Measurements from ENCODE around the gene SECISBP2L.

- TF ChIP-seq ISL1 (CRISPR knock-in tag; IDR thresholded peaks at IDR 0.05) (no peak), BACH2 (CRISPR knock-in tag; IDR thresholded peaks at IDR 0.05; ENCODE audit: borderline replicate concordance) (no peak), ZNF565 (CRISPR knock-in tag; conservative IDR thresholded peaks at IDR 0.05; ENCODE audit: low read depth) (no peak), ZC3H10 (CRISPR knock-in tag; IDR thresholded peaks at IDR 0.05) (no peak)
- TF ChIP-seq, protein P1, sequence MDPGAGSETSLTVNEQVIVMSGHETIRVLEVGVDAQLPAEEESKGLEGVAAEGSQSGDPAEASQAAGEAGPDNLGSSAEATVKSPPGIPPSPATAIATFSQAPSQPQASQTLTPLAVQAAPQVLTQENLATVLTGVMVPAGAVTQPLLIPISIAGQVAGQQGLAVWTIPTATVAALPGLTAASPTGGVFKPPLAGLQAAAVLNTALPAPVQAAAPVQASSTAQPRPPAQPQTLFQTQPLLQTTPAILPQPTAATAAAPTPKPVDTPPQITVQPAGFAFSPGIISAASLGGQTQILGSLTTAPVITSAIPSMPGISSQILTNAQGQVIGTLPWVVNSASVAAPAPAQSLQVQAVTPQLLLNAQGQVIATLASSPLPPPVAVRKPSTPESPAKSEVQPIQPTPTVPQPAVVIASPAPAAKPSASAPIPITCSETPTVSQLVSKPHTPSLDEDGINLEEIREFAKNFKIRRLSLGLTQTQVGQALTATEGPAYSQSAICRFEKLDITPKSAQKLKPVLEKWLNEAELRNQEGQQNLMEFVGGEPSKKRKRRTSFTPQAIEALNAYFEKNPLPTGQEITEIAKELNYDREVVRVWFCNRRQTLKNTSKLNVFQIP (CRISPR knock-in tag; IDR thresholded peaks at IDR 0.05; ENCODE audit: borderline replicate concordance, low read depth), result no peak
- TF ChIP-seq, protein P2, sequence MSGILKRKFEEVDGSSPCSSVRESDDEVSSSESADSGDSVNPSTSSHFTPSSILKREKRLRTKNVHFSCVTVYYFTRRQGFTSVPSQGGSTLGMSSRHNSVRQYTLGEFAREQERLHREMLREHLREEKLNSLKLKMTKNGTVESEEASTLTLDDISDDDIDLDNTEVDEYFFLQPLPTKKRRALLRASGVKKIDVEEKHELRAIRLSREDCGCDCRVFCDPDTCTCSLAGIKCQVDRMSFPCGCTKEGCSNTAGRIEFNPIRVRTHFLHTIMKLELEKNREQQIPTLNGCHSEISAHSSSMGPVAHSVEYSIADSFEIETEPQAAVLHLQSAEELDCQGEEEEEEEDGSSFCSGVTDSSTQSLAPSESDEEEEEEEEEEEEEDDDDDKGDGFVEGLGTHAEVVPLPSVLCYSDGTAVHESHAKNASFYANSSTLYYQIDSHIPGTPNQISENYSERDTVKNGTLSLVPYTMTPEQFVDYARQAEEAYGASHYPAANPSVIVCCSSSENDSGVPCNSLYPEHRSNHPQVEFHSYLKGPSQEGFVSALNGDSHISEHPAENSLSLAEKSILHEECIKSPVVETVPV (CRISPR knock-in tag; IDR thresholded peaks at IDR 0.05), result no peak
- TF ChIP-seq, protein P3, sequence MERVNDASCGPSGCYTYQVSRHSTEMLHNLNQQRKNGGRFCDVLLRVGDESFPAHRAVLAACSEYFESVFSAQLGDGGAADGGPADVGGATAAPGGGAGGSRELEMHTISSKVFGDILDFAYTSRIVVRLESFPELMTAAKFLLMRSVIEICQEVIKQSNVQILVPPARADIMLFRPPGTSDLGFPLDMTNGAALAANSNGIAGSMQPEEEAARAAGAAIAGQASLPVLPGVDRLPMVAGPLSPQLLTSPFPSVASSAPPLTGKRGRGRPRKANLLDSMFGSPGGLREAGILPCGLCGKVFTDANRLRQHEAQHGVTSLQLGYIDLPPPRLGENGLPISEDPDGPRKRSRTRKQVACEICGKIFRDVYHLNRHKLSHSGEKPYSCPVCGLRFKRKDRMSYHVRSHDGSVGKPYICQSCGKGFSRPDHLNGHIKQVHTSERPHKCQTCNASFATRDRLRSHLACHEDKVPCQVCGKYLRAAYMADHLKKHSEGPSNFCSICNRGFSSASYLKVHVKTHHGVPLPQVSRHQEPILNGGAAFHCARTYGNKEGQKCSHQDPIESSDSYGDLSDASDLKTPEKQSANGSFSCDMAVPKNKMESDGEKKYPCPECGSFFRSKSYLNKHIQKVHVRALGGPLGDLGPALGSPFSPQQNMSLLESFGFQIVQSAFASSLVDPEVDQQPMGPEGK (CRISPR knock-in tag; IDR thresholded peaks at IDR 0.05; ENCODE audit: borderline replicate concordance), result no peak
These were observed 52.9 kb downstream of the SECISBP2L start for GRCh38 chr15:48993380-48993779.
